Coronary artery (tissue), 2 donors: ENCODE measurements around the gene HNRNPCL1.

Experiments
- DNase-seq: peaks from one replicate; pipeline ENCODE4 v3.0.0-alpha.2; 2017; ENCODE audit warnings: low spot score
- H3K27ac ChIP-seq, 2 donors: fragments of 200-600 bp; sonication (generic); one replicate each; pipeline ENCODE4 v1.5.1; 2016 to 2019
- H3K4me3 ChIP-seq: fragments of 200-600 bp; sonication (generic); 2 replicates; pipeline ENCODE4 v1.5.1; 2016; ENCODE audit warnings: mild to moderate bottlenecking, moderate library complexity
- TF ChIP-seq, protein P1 (sequence below): fragments of 200-600 bp; sonication (generic); IDR thresholded peaks from one replicate; pipeline ENCODE4 v1.5.1; 2019; ENCODE audit warnings: antibody characterized with exemption

HNRNPCL1 gene

DNA sequence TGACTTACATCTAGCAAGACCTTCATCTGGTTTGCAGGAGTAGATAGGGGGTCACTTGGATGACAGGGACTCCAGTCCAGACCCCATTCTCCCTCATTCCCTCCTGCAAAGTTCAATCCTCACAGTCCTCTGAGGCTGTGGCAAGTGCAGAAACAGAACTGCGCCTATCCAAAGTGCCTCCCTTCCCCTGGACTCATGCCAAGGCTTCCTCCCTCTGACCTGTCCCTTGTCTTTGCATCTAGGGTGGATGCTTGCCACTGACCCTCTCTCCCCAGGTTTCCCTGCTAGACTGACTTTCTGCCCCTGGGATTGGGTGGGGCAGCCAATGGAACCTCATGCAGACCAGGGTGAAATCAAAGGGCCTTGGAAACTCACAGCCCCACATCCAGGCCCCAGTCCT lies 38.6 kb downstream of the HNRNPCL1 start:
- H3K27ac ChIP-seq: no peak overlapping the region
- DNase-seq: no peak
- H3K4me3 ChIP-seq: no peak overlapping the region
- TF ChIP-seq, protein P1, sequence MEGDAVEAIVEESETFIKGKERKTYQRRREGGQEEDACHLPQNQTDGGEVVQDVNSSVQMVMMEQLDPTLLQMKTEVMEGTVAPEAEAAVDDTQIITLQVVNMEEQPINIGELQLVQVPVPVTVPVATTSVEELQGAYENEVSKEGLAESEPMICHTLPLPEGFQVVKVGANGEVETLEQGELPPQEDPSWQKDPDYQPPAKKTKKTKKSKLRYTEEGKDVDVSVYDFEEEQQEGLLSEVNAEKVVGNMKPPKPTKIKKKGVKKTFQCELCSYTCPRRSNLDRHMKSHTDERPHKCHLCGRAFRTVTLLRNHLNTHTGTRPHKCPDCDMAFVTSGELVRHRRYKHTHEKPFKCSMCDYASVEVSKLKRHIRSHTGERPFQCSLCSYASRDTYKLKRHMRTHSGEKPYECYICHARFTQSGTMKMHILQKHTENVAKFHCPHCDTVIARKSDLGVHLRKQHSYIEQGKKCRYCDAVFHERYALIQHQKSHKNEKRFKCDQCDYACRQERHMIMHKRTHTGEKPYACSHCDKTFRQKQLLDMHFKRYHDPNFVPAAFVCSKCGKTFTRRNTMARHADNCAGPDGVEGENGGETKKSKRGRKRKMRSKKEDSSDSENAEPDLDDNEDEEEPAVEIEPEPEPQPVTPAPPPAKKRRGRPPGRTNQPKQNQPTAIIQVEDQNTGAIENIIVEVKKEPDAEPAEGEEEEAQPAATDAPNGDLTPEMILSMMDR: no peak

GRCh38 chr1:12799730-12800129 lies 48.8 kb downstream of the HNRNPCL1 start:
- DNase-seq: no peak
- Histone ChIP-seq H3K4me3 (no peak overlapping the region), H3K27ac (no peak overlapping the region)
- TF ChIP-seq, protein P1: no peak

GRCh38 chr1:12798911-12799310 lies 49.6 kb downstream of the HNRNPCL1 start:
- TF ChIP-seq, protein P1: no peak
- H3K4me3 ChIP-seq: no peak overlapping the region
- no peak overlapping the region for H3K27ac ChIP-seq
- DNase-seq: no peak
